ENCODE data around the gene DIO1. TPM values are rescaled to one million over a fixed set of nuclear protein-coding genes. Genes with fewer than 3 reads are reported as not detected.
A peak's percentile ranks its signal among the peaks of the same experiment; 100 is the strongest.

Gene DIO1
- polyA plus RNA-seq, 1 of the 3 experiments (the other 2 are of a cell fraction): not detected

DNA sequence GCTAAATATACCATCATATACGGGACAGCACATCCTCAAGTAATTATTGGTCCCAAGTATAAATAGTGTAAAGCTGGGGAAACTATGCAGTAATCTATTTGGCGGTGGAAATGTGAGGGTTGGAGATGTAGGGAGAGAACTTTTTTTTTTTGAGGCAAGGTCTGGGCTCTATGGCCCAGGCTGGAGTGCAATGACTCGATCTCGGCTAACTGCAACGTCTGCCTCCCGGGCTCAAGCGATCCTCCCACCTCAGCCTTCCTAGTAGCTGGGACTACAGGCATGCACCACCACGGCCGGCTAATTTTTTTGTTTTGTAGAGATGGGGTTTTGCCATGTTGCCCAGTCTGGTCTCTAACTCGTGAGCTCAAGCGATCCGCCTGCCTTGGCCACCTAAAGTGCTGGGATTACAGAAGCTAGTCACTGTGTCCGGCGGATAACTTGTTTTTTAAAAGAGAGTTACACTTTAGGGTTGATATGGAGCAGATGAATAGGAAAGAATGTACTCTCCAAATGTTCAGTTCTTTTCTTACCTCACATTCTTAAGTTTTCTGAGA lies 49.6 kb downstream of the DIO1 start:
- WGBS (ENCODE audit: low lambda C conversion rate): 96% methylated on average over 9 of the region's 14 CpGs
- Histone ChIP-seq H3K9me2 (no peaks in the 10 kb centered on the region), H3K36me3 (replicated peaks in 1 of 2; ENCODE audit: control insufficient read depth in 1 of 2, insufficient read depth in 2 of 2, low read length in 1 of 2) (peaks cover 14 to 18% of the 10 kb centered on the region in 2 experiments), H3K27ac (ENCODE audit: low read depth in 2 of 2, low read length in 1 of 2) (no peak overlapping the region), H3K27me3 (ENCODE audit: insufficient read depth) (no peaks in the 10 kb centered on the region), H2AFZ (ENCODE audit: low read depth) (no peak overlapping the region), H3K9me3 (no peaks in the 10 kb centered on the region), H3K4me3 (ENCODE audit: low read depth in 2 of 2, low read length in 1 of 2) (no peak overlapping the region), H3K4me1 (ENCODE audit: control insufficient read depth in 1 of 2, insufficient read depth in 2 of 2, low read depth in 1 of 2, low read length in 1 of 2) (peaks cover 10 to 17% of the 10 kb centered on the region in 2 experiments; a peak in 2 of 4 replicates), H3K9ac (no peak overlapping the region), H3K79me2 (ENCODE audit: insufficient read depth) (peaks cover 62% of the 10 kb centered on the region), H4K20me1 (ENCODE audit: insufficient read depth) (no peaks in the 10 kb centered on the region; the same call in 1 of the 2 replicates), H3K4me2 (peak overlapping the region; percentile 75; the same call in 1 of the 2 replicates), H3F3A (replicated peaks; ENCODE audit: insufficient read depth) (no peaks in the 10 kb centered on the region)
- no peak for TF ChIP-seq CHD2 (IDR thresholded peaks at IDR 0.05; ENCODE audit: low read length, partially characterized antibody)
- TF ChIP-seq FOXJ3 (CRISPR knock-in tag; IDR thresholded peaks at IDR 0.05): no peak
- TF ChIP-seq, protein P1, sequence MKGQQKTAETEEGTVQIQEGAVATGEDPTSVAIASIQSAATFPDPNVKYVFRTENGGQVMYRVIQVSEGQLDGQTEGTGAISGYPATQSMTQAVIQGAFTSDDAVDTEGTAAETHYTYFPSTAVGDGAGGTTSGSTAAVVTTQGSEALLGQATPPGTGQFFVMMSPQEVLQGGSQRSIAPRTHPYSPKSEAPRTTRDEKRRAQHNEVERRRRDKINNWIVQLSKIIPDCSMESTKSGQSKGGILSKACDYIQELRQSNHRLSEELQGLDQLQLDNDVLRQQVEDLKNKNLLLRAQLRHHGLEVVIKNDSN (IDR thresholded peaks at IDR 0.05; ENCODE audit: borderline replicate concordance, low read depth): no peak
- TF ChIP-seq, protein P2, sequence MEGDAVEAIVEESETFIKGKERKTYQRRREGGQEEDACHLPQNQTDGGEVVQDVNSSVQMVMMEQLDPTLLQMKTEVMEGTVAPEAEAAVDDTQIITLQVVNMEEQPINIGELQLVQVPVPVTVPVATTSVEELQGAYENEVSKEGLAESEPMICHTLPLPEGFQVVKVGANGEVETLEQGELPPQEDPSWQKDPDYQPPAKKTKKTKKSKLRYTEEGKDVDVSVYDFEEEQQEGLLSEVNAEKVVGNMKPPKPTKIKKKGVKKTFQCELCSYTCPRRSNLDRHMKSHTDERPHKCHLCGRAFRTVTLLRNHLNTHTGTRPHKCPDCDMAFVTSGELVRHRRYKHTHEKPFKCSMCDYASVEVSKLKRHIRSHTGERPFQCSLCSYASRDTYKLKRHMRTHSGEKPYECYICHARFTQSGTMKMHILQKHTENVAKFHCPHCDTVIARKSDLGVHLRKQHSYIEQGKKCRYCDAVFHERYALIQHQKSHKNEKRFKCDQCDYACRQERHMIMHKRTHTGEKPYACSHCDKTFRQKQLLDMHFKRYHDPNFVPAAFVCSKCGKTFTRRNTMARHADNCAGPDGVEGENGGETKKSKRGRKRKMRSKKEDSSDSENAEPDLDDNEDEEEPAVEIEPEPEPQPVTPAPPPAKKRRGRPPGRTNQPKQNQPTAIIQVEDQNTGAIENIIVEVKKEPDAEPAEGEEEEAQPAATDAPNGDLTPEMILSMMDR (IDR thresholded peaks at IDR 0.05): no peak
- TF ChIP-seq RFX5 (IDR thresholded peaks at IDR 0.05; ENCODE audit: low read length): no peak
- no peak for TF ChIP-seq SMC3 (IDR thresholded peaks at IDR 0.05; ENCODE audit: low read depth, low read length)
- ChIA-PET POLR2A (no interaction called here), CTCF (interaction anchor here (1.0 to 11.2 kb wide), 3 partner anchors 9 to 66 kb away, joined by 3 to 100 read pairs (median 5); no protein-coding TSS in a partner anchor)
- no peak for DNase-seq

GRCh38 chr1:53944469-53945182 lies 50.6 kb downstream of the DIO1 start:
- no peaks in the 10 kb centered on the region for H3K9me3 ChIP-seq
- H3K27me3 ChIP-seq (ENCODE audit: insufficient read depth): no peaks in the 10 kb centered on the region
- peaks cover 72% of the 10 kb centered on the region for H3K79me2 ChIP-seq (ENCODE audit: insufficient read depth)
- peak; percentile 39 for DNase-seq
- H3K9me2 ChIP-seq: no peaks in the 10 kb centered on the region
- ChIA-PET CTCF (interaction anchor here (0.7 to 11.2 kb wide), 4 partner anchors 10 to 84 kb away, joined by 3 to 100 read pairs (median 3); no protein-coding TSS in a partner anchor), POLR2A (interaction anchor here (1.0 to 1.6 kb wide), 4 partner anchors 15 to 108 kb away, joined by 3 to 4 read pairs (median 4); partner anchors contain the start of gene TMEM59)
- H3K4me1 ChIP-seq (ENCODE audit: control insufficient read depth in 1 of 2, insufficient read depth in 2 of 2, low read depth in 1 of 2, low read length in 1 of 2): peaks cover 11 to 24% of the 10 kb centered on the region in 2 experiments; a peak in 2 of 4 replicates
- H3K4me2 ChIP-seq: peak overlapping the region; percentile 75
- 68% methylated on average over 20 of the region's 20 CpGs for WGBS (ENCODE audit: low lambda C conversion rate)
- H3K4me3 ChIP-seq (ENCODE audit: low read depth in 2 of 2, low read length in 1 of 2): peak overlapping the region; percentile 72 to 95
- H3K27ac ChIP-seq (ENCODE audit: low read depth in 2 of 2, low read length in 1 of 2): peak overlapping the region; percentile 74 to 85
- peaks cover 7% of the 10 kb centered on the region for H4K20me1 ChIP-seq (ENCODE audit: insufficient read depth)
- H3K36me3 ChIP-seq (replicated peaks in 1 of 2; ENCODE audit: control insufficient read depth in 1 of 2, insufficient read depth in 2 of 2, low read length in 1 of 2): peaks cover 15% of the 10 kb centered on the region in 2 experiments
- peak overlapping the region; percentile 79; the same call in 1 of the 2 replicates for H2AFZ ChIP-seq (ENCODE audit: low read depth)
- peak overlapping the region; percentile 83 for H3K9ac ChIP-seq
- H3F3A ChIP-seq (replicated peaks; ENCODE audit: insufficient read depth): no peaks in the 10 kb centered on the region
- TF ChIP-seq TEAD4 (IDR thresholded peaks at IDR 0.05; ENCODE audit: borderline replicate concordance, insufficient read depth): no peak
- no peak for TF ChIP-seq FOSL2 (IDR thresholded peaks at IDR 0.05; ENCODE audit: borderline replicate concordance, low read depth)
- TF ChIP-seq MEF2A (IDR thresholded peaks at IDR 0.05; ENCODE audit: borderline replicate concordance, low read depth): no peak
- TF ChIP-seq FOXM1 (IDR thresholded peaks at IDR 0.05; ENCODE audit: low read depth): no peak
- no peak for TF ChIP-seq IRF3 (IDR thresholded peaks at IDR 0.05; ENCODE audit: low read depth, low read length)
- TF ChIP-seq EZH2phosphoT487 (IDR thresholded peaks at IDR 0.05; ENCODE audit: borderline replicate concordance, low read depth): no peak
- TF ChIP-seq NRF1 (IDR thresholded peaks at IDR 0.05; ENCODE audit: low read depth, low read length): no peak
- TF ChIP-seq, protein P1 (IDR thresholded peaks at IDR 0.05; ENCODE audit: borderline replicate concordance, low read depth): no peak
- no peak for TF ChIP-seq SIN3A (IDR thresholded peaks at IDR 0.05; ENCODE audit: borderline replicate concordance, low read depth, low read length)
- TF ChIP-seq, protein P2 (IDR thresholded peaks at IDR 0.05): no peak
- TF ChIP-seq USF2 (IDR thresholded peaks at IDR 0.05; ENCODE audit: borderline replicate concordance, low read depth, low read length): no peak
- no peak for TF ChIP-seq CHD2 (IDR thresholded peaks at IDR 0.05; ENCODE audit: low read length, partially characterized antibody)

Measured in SK-N-SH (cell line).